ENCODE measurements around the gene CRHR2. TPM values are rescaled to one million over a fixed set of nuclear protein-coding genes. Genes with fewer than 3 reads are reported as not detected.

CRHR2 gene
- total and polyA plus RNA-seq, 2 of the 4 experiments (the other 2 are of a cell fraction), result not detected

- H4K20me1 ChIP-seq (ENCODE audit: insufficient read depth, low read length), result no peaks in the 10 kb centered on the region
- ATAC-seq (ENCODE audit: low read depth) (no peak), DNase-seq (no peak)
- no peak overlapping the region for H3K18ac ChIP-seq (ENCODE audit: low read depth, low read length)
- H2AK9ac ChIP-seq (replicated peaks; ENCODE audit: low read depth, low read length, poor library complexity), result no peak overlapping the region
- no peak overlapping the region for H4K8ac ChIP-seq (ENCODE audit: low read depth in 2 of 2, low read length in 2 of 2)
- in situ Hi-C loops (cut with MboI; ENCODE audit: low sequenced_read_pairs), result no loop called here
- H2AFZ ChIP-seq (replicated peaks; ENCODE audit: low read length, poor library complexity), result peak overlapping the region; percentile 67
- no TSS peak for BruUV-seq (replicated peaks)
- H2AK5ac ChIP-seq (ENCODE audit: low read depth, low read length), result no peak overlapping the region
- H3K27me3 ChIP-seq (ENCODE audit: control insufficient read depth, insufficient read depth, low read length), result peaks cover 85% of the 10 kb centered on the region
- ChIA-PET CTCF (no interaction called here), POLR2A (ENCODE audit: unreplicated experiment) (no interaction called here)
- WGBS, 2 experiments (ENCODE audit: extremely low coverage in 2 of 2, insufficient read length in 1 of 2), result 4% methylated on average over 5 of the region's 16 CpGs; no CpG with 5 or more reads in 1 of the 2 experiments
- H3K79me1 ChIP-seq (ENCODE audit: low read depth in 1 of 2, low read length in 2 of 2), result no peaks in the 10 kb centered on the region
- H3K4me1 ChIP-seq (ENCODE audit: control insufficient read depth, insufficient read depth, low read length), result no peaks in the 10 kb centered on the region
- H3K4me2 ChIP-seq (ENCODE audit: low read depth, low read length), result no peak overlapping the region; the same call in 1 of the 2 replicates
- no peak overlapping the region for H4K91ac ChIP-seq (ENCODE audit: insufficient read depth, low read depth, low read length)
- no peak overlapping the region for H3K14ac ChIP-seq (replicated peaks; ENCODE audit: low read depth, low read length)
- no peak overlapping the region for H3K4me3 ChIP-seq (ENCODE audit: insufficient read depth, low read depth, low read length)
- no peak overlapping the region for H2BK5ac ChIP-seq (ENCODE audit: low read depth, low read length, poor library complexity, severe bottlenecking)
- no peak overlapping the region for H3K4ac ChIP-seq (ENCODE audit: low read depth, low read length)
- dilution Hi-C loops (cut with HindIII; ENCODE audit: low sequenced_read_pairs, unreplicated experiment), result no loop called here
- no peaks in the 10 kb centered on the region for H3K9me3 ChIP-seq (ENCODE audit: control insufficient read depth, insufficient read depth, low read length)
- no peak overlapping the region for H3K27ac ChIP-seq (ENCODE audit: insufficient read depth, low read length)
- no peak overlapping the region for H2BK20ac ChIP-seq (ENCODE audit: low read depth, low read length)
- no peaks in the 10 kb centered on the region for H3K36me3 ChIP-seq (ENCODE audit: control insufficient read depth, insufficient read depth, low read length)
- no peak for TF ChIP-seq RCOR1 (IDR thresholded peaks at IDR 0.05; ENCODE audit: insufficient replicate concordance, low read length)
- no peak for TF ChIP-seq MXI1 (IDR thresholded peaks at IDR 0.05; ENCODE audit: borderline replicate concordance, low read depth, low read length)
- TF ChIP-seq, protein P1, sequence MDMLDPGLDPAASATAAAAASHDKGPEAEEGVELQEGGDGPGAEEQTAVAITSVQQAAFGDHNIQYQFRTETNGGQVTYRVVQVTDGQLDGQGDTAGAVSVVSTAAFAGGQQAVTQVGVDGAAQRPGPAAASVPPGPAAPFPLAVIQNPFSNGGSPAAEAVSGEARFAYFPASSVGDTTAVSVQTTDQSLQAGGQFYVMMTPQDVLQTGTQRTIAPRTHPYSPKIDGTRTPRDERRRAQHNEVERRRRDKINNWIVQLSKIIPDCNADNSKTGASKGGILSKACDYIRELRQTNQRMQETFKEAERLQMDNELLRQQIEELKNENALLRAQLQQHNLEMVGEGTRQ (IDR thresholded peaks at IDR 0.05; ENCODE audit: low read depth, low read length), result no peak
- TF ChIP-seq CHD1 (IDR thresholded peaks at IDR 0.05; ENCODE audit: low read depth, low read length), result no peak
- TF ChIP-seq RAD21 (IDR thresholded peaks at IDR 0.05; ENCODE audit: low read length), result no peak
- TF ChIP-seq POLR2A (IDR thresholded peaks at IDR 0.05; ENCODE audit: low read depth, low read length), result no peak
- no peak for TF ChIP-seq MAFK (IDR thresholded peaks at IDR 0.05; ENCODE audit: low read depth, low read length)
- no peak for TF ChIP-seq BHLHE40 (IDR thresholded peaks at IDR 0.05; ENCODE audit: low read depth, low read length)
- TF ChIP-seq MAZ (IDR thresholded peaks at IDR 0.05; ENCODE audit: borderline replicate concordance, low read depth, low read length), result no peak
- no peak for TF ChIP-seq CTCF (conservative IDR thresholded peaks at IDR 0.05; ENCODE audit: low read depth, low read length)
- no peak for TF ChIP-seq CEBPB (IDR thresholded peaks at IDR 0.05; ENCODE audit: low read depth, low read length)
- TF ChIP-seq FOS (IDR thresholded peaks at IDR 0.05; ENCODE audit: low read depth, low read length), result no peak
- no peak for TF ChIP-seq ELK1 (IDR thresholded peaks at IDR 0.05; ENCODE audit: borderline replicate concordance, low read depth, low read length)
- TF ChIP-seq SMC3 (IDR thresholded peaks at IDR 0.05; ENCODE audit: low read depth, low read length), result no peak
- no peak for TF ChIP-seq RFX5 (IDR thresholded peaks at IDR 0.05; ENCODE audit: low read depth, low read length)
- TF ChIP-seq NFE2L2 (IDR thresholded peaks at IDR 0.05; ENCODE audit: low read depth, low read length), result no peak
- no peak overlapping the region for H2BK15ac ChIP-seq (ENCODE audit: low read depth, low read length)
- no peak overlapping the region for H4K5ac ChIP-seq (ENCODE audit: low read depth, low read length)
- H3K56ac ChIP-seq (ENCODE audit: extremely low read depth, insufficient read depth, low read length), result no peak overlapping the region
- H2BK120ac ChIP-seq (ENCODE audit: low read depth, low read length), result no peak overlapping the region
- intact Hi-C loops (cut with micrococcal nuclease), result no loop called here
- no peaks in the 10 kb centered on the region; the same call in 1 of the 2 replicates for H3K9me1 ChIP-seq (ENCODE audit: insufficient read depth, low read length)
- no peak overlapping the region for H3K23ac ChIP-seq (ENCODE audit: low read depth, low read length)
- no peak overlapping the region for H3K9ac ChIP-seq (ENCODE audit: low read depth, low read length)
These were observed 892 bp downstream of the CRHR2 start for GRCh38 chr7:30681331-30681797.
